CD14-positive monocyte (primary cell): ENCODE data around the gene PPP1R17. TPM values are rescaled to one million over a fixed set of nuclear protein-coding genes. Genes with fewer than 3 reads are reported as not detected.

Source experiments
- DNase-seq, 3 donors: peaks; one replicate each; pipeline ENCODE4 v3.0.0-alpha.2; 2011 to 2022
- H2AFZ ChIP-seq: 2 replicates; pipeline ENCODE4 v1.6.0; 2012; ENCODE audit warnings: mild to moderate bottlenecking, low read depth, low read length, inconsistent platforms; ENCODE audit not compliant: insufficient read depth, poor library complexity, severe bottlenecking
- H3K27ac ChIP-seq, 2 donors: 1 replicate in 1 of 2; 2 replicates in 1 of 2; pipeline ENCODE4 v1.5.1; 2012 to 2013; ENCODE audit warnings: low read length in 2 of 2, control low read depth in 1 of 2, inconsistent platforms in 1 of 2, low read depth in 1 of 2, mild to moderate bottlenecking in 1 of 2
- H3K27me3 ChIP-seq, 2 donors: one replicate each; pipeline versions ENCODE4 v1.6.0 to v1.6.1; 2011 to 2013; ENCODE audit warnings: low read length in 2 of 2; ENCODE audit not compliant: control insufficient read depth in 2 of 2, insufficient read depth in 2 of 2
- H3K36me3 ChIP-seq, 2 donors: replicated peaks in 1 of 2; 1 replicate in 1 of 2; 2 replicates in 1 of 2; pipeline versions ENCODE4 v1.5.1 to v1.6.1; 2012 to 2013; ENCODE audit warnings: low read length in 2 of 2, control low read depth in 1 of 2, inconsistent platforms in 1 of 2, mild to moderate bottlenecking in 1 of 2; ENCODE audit not compliant: insufficient read depth in 2 of 2, control insufficient read depth in 1 of 2
- H3K4me1 ChIP-seq, 2 donors: 1 replicate in 1 of 2; 2 replicates in 1 of 2; pipeline versions ENCODE4 v1.5.1 to v1.6.1; 2012 to 2013; ENCODE audit warnings: low read length in 2 of 2, control low read depth in 1 of 2, inconsistent platforms in 1 of 2, mild to moderate bottlenecking in 1 of 2, moderate library complexity in 1 of 2; ENCODE audit not compliant: insufficient read depth in 2 of 2, control insufficient read depth in 1 of 2
- H3K4me2 ChIP-seq: replicated peaks from 2 replicates; pipeline ENCODE3; 2012; ENCODE audit warnings: low read length, moderate library complexity, mild to moderate bottlenecking; ENCODE audit not compliant: poor library complexity, severe bottlenecking; ENCODE audit errors: extremely low read depth
- H3K4me3 ChIP-seq, 3 experiments: fragments of 200-600 bp in 1 of 3; sonication (generic) in 1 of 3; replicated peaks in 1 of 3; 1 replicate in 2 of 3; 2 replicates in 1 of 3; pipeline ENCODE4 v1.5.1; 2011 to 2013; ENCODE audit warnings: low read length in 3 of 3, mild to moderate bottlenecking in 3 of 3, control low read depth in 2 of 3, low read depth in 2 of 3, inconsistent platforms in 1 of 3, moderate library complexity in 1 of 3
- H3K79me2 ChIP-seq: 2 replicates; pipeline ENCODE4 v1.6.0; 2012; ENCODE audit warnings: mild to moderate bottlenecking, control low read depth, inconsistent platforms, low read length, moderate library complexity; ENCODE audit not compliant: insufficient read depth
- H3K9ac ChIP-seq: 2 replicates; pipeline ENCODE4 v1.6.0; 2017; ENCODE audit warnings: low read length, mild to moderate bottlenecking; ENCODE audit not compliant: insufficient read depth, poor library complexity, severe bottlenecking
- H3K9me3 ChIP-seq, 2 donors: replicated peaks in 1 of 2; 1 replicate in 1 of 2; 2 replicates in 1 of 2; pipeline versions ENCODE4 v1.5.1 to v1.6.1; 2012 to 2013; ENCODE audit warnings: low read length in 2 of 2, control low read depth in 1 of 2; ENCODE audit not compliant: control insufficient read depth in 1 of 2, insufficient read depth in 1 of 2
- H4K20me1 ChIP-seq: 2 replicates; pipeline ENCODE4 v1.6.0; 2012; ENCODE audit warnings: mild to moderate bottlenecking, low read length, control low read depth, moderate library complexity; ENCODE audit not compliant: insufficient read depth
- H3K27ac Mint-ChIP-seq, 7 donors: one replicate each; pipeline ENCODE4 v1.8.0; 2020; ENCODE audit warnings: mild to moderate bottlenecking in 7 of 7, mixed read lengths in 7 of 7, moderate library complexity in 6 of 7, inconsistent platforms in 2 of 7
- H3K27me3 Mint-ChIP-seq, 3 donors: one replicate each; pipeline ENCODE4 v1.8.0; 2021 to 2022; ENCODE audit warnings: low read depth in 3 of 3, mild to moderate bottlenecking in 3 of 3, mixed read lengths in 3 of 3, moderate library complexity in 3 of 3, inconsistent platforms in 1 of 3
- H3K36me3 Mint-ChIP-seq, 2 donors: one replicate each; pipeline ENCODE4 v1.8.0; 2020; ENCODE audit warnings: mixed read lengths in 2 of 2, inconsistent platforms in 1 of 2, mild to moderate bottlenecking in 1 of 2
- H3K4me1 Mint-ChIP-seq: one replicate; pipeline ENCODE4 v1.8.0; 2020; ENCODE audit warnings: mild to moderate bottlenecking, mixed read lengths
- H3K4me3 Mint-ChIP-seq, 2 donors: one replicate each; pipeline ENCODE4 v1.8.0; 2020; ENCODE audit warnings: mild to moderate bottlenecking in 2 of 2, mixed read lengths in 2 of 2, moderate library complexity in 1 of 2
- H3K9me3 Mint-ChIP-seq, 7 donors: one replicate each; pipeline ENCODE4 v1.8.0; 2020 to 2022; ENCODE audit warnings: mixed read lengths in 7 of 7, mild to moderate bottlenecking in 6 of 7, moderate library complexity in 6 of 7, inconsistent platforms in 2 of 7
- CTCF ChIP-seq: fragments of 200-600 bp; IDR thresholded peaks from one replicate; pipeline ENCODE4 v1.8.0; 2022; ENCODE audit warnings: antibody characterized with exemption, mild to moderate bottlenecking
- WGBS: methylation state at CpG from one replicate; pipeline ENCODE4 v1.1.5; 2013; ENCODE audit warnings: missing lambda C conversion rate; ENCODE audit not compliant: insufficient coverage; 5-methylcytosine and 5-hydroxymethylcytosine counted together
- intact Hi-C, 2 donors: fragments of 100-400 bp; cut with micrococcal nuclease; formaldehyde crosslinking; loops; one replicate each; pipeline versions ENCODE4 v1.15.0 to v1.15.1; 2023
- polyA plus RNA-seq, 3 donors: library from polyadenylated mRNA; depleted of rRNA in 1 of 3; unstranded in 2 of 3; stranded (reverse) in 1 of 3; fragments of 300-500 nt in 2 of 3; fragments of >200 nt in 1 of 3; fragmentation: Illumina TruSeq in 2 of 3; gene quantifications; 1 replicate in 2 of 3; 2 replicates in 1 of 3; pipeline ENCODE4 v1.2.3, GENCODE V29; 2012 to 2021

PPP1R17 gene
- polyA plus RNA-seq, 3 donors = 0.20 to 2.0 (median 0.85) TPM

GRCh38 chr7:31702354-31702753 is 15.3 kb downstream of the PPP1R17 start:
- no peak for DNase-seq
- H3K36me3 ChIP-seq = no peaks in the 10 kb centered on the region
- no peak overlapping the region for H3K9ac ChIP-seq
- peaks cover 8 to 16% of the 10 kb centered on the region in 2 donors for H3K4me1 ChIP-seq
- Mint-ChIP-seq H3K4me3 (no peak overlapping the region), H3K27ac (no peak overlapping the region), H3K27me3 (peaks cover 0 to 21% (median 4%) of the 10 kb centered on the region in 3 donors), H3K4me1 (peaks cover 14% of the 10 kb centered on the region), H3K9me3 (peaks cover 0 to 3% (median 0%) of the 10 kb centered on the region in 7 donors), H3K36me3 (no peaks in the 10 kb centered on the region)
- no peak overlapping the region for H3K4me3 ChIP-seq
- no peak overlapping the region for H2AFZ ChIP-seq
- H3K27ac ChIP-seq = no peak overlapping the region
- no peaks in the 10 kb centered on the region for H3K9me3 ChIP-seq
- H3K4me2 ChIP-seq = no peak overlapping the region
- no peaks in the 10 kb centered on the region for H3K79me2 ChIP-seq
- TF ChIP-seq CTCF = no peak
- no peaks in the 10 kb centered on the region for H4K20me1 ChIP-seq
- H3K27me3 ChIP-seq = peaks cover 3 to 7% of the 10 kb centered on the region in 2 donors
- intact Hi-C loops = loop anchor here in 1 of 2 donors (5.0 kb wide), 1 partner anchor 35 kb away; no protein-coding TSS in a partner anchor
- WGBS = 60% methylated on average over 1 of the region's 3 CpGs

GRCh38 chr7:31705377-31705776 is 18.4 kb downstream of the PPP1R17 start:
- WGBS = no CpG with 5 or more reads among the region's 3 CpGs
- Histone ChIP-seq H3K4me3 (no peak overlapping the region), H3K79me2 (no peaks in the 10 kb centered on the region), H3K4me1 (peaks cover 8 to 10% of the 10 kb centered on the region in 2 donors), H4K20me1 (no peaks in the 10 kb centered on the region), H2AFZ (no peak overlapping the region), H3K36me3 (no peaks in the 10 kb centered on the region), H3K4me2 (no peak overlapping the region), H3K27me3 (peaks cover 3 to 7% of the 10 kb centered on the region in 2 donors), H3K9me3 (no peaks in the 10 kb centered on the region), H3K27ac (no peak overlapping the region), H3K9ac (no peak overlapping the region)
- Mint-ChIP-seq H3K27ac (no peak overlapping the region), H3K9me3 (peaks cover 0 to 3% (median 0%) of the 10 kb centered on the region in 7 donors), H3K27me3 (peaks cover 6 to 23% (median 7%) of the 10 kb centered on the region in 3 donors), H3K4me1 (peaks cover 8% of the 10 kb centered on the region), H3K36me3 (no peaks in the 10 kb centered on the region), H3K4me3 (no peak overlapping the region)
- TF ChIP-seq CTCF = no peak
- intact Hi-C loops = no loop called here
- DNase-seq = no peak
